ENCODE data around the gene RCAN1. TPM values are rescaled to one million over a fixed set of nuclear protein-coding genes. Genes with fewer than 3 reads are reported as not detected.
"Not testable (repeated sequence)": the region's sequence is repeated elsewhere in the genome, so short reads cannot be mapped to it uniquely, and the experiment has no call there.

The RCAN1 gene
- total RNA-seq, 2 donors from 2014 or later = 20.8 to 29.0 TPM

DNA sequence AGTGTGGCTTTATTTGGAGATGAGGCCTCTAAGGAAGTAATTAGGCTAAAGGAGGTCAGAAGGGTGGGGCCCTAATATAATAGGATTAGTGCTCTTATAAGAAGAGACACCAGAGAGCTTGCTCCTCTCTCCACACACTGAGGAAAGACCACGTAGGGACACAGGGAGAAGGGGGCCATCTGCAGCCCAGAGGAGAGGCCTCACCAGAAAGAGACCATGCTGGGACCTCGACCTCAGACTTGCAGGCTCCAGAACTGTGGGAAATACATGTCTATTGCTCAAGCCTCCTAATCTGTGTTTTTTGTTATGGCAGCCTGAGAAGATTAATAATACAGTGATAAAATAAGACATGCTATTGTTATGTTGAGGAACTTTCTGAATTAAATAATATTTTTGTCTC, 8.3 kb downstream of the RCAN1 start:
- Histone ChIP-seq H3K27ac (no peak overlapping the region), H3K9me3 (no peaks in the 10 kb centered on the region), H3K4me1 (peaks cover 6% of the 10 kb centered on the region), H3K27me3 (no peaks in the 10 kb centered on the region), H3K4me3 (no peak overlapping the region), H3K36me3 (replicated peaks in 1 of 2; ENCODE audit: insufficient read depth in 1 of 2, low read depth in 2 of 2) (no peaks in the 10 kb centered on the region)
- no peak for DNase-seq
- 42 to 47% methylated on average over 2 of the region's 2 CpGs for WGBS, 2 donors
- intact Hi-C loops (cut with DNase I) = no loop called here
- no peak for ATAC-seq
- TF ChIP-seq, protein P1, sequence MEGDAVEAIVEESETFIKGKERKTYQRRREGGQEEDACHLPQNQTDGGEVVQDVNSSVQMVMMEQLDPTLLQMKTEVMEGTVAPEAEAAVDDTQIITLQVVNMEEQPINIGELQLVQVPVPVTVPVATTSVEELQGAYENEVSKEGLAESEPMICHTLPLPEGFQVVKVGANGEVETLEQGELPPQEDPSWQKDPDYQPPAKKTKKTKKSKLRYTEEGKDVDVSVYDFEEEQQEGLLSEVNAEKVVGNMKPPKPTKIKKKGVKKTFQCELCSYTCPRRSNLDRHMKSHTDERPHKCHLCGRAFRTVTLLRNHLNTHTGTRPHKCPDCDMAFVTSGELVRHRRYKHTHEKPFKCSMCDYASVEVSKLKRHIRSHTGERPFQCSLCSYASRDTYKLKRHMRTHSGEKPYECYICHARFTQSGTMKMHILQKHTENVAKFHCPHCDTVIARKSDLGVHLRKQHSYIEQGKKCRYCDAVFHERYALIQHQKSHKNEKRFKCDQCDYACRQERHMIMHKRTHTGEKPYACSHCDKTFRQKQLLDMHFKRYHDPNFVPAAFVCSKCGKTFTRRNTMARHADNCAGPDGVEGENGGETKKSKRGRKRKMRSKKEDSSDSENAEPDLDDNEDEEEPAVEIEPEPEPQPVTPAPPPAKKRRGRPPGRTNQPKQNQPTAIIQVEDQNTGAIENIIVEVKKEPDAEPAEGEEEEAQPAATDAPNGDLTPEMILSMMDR (IDR thresholded peaks at IDR 0.05) = no peak
- TF ChIP-seq POLR2A (IDR thresholded peaks at IDR 0.05) = no peak

DNA sequence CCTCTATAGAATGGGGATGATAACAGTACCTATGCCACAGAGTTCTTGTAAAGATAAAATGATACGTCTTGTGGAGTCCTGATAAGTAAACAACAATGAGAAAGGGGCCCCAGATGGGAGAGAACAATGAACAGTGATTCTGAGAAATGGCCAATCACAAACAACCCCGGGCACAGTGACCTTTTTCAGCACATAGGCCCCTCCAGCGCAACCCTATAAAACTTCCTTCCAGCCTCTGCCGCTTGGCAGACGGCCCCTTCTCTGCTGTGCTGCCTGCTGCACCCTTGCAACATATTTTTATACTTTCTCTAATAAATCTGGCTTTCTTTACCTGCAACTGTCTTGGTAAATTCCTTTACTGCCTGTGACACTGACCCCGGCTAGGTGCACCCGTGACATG, 8.9 kb downstream of the RCAN1 start:
- Histone ChIP-seq H3K36me3 (replicated peaks in 1 of 2; ENCODE audit: insufficient read depth in 1 of 2, low read depth in 2 of 2) (no peaks in the 10 kb centered on the region), H3K9me3 (no peaks in the 10 kb centered on the region), H3K27ac (no peak overlapping the region), H3K4me1 (peaks cover 6% of the 10 kb centered on the region), H3K4me3 (no peak overlapping the region), H3K27me3 (no peaks in the 10 kb centered on the region)
- intact Hi-C loops (cut with DNase I) = no loop called here
- 87 to 88% methylated on average over 7 of the region's 7 CpGs for WGBS, 2 donors
- no peak for TF ChIP-seq POLR2A (IDR thresholded peaks at IDR 0.05)
- TF ChIP-seq, protein P1 (IDR thresholded peaks at IDR 0.05) = no peak
- no peak for DNase-seq
- ATAC-seq = no peak

DNA sequence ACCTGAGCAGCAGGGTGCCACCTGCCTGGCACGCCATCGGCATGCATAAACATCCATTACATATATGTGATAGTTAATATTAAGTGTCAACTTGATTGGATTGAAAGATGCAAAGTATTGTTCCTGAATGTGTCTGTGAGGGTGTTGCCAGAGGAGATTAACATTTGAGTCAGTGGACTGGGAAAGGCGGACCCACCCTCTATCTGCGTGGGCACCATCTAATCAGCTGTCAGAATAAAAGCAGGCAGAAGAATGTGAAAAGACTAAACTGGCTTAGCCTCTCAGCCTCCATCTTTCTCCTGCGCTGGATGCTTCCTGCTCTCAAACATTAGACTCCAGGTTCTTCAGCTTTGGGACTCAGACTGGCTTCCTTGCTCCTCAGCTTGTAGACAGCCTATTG, 10.0 kb downstream of the RCAN1 start:
- H3K9me3 ChIP-seq; intact Hi-C loops (cut with DNase I); DNase-seq; H3K4me3 ChIP-seq; H3K27ac ChIP-seq; H3K4me1 ChIP-seq; H3K36me3 ChIP-seq (replicated peaks in 1 of 2; ENCODE audit: insufficient read depth in 1 of 2, low read depth in 2 of 2); ATAC-seq; H3K27me3 ChIP-seq: not testable (repeated sequence)
- 92 to 94% methylated on average over 5 of the region's 5 CpGs for WGBS, 2 donors

DNA sequence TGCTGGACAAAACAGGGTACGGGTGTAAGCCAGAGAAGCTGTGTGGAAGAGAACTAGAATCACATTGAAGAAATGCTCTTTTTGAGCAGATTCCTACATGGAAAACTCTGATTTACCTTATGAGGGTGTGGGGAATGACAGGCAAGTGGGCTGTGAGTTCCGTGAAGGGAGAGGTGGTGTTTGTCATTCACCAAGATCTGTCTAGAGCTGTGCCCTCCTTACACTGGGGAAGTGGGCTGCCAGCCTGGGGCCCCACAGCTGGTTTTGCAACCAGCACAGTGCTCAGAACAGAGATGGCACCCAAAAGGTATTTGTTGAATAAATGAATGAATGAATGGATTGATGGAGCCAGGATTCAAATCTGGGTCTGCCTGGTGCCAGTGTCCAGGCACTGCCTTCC, 10.4 kb downstream of the RCAN1 start:
- no peak for TF ChIP-seq POLR2A (IDR thresholded peaks at IDR 0.05)
- TF ChIP-seq, protein P1 (IDR thresholded peaks at IDR 0.05) = no peak
- intact Hi-C loops (cut with DNase I) = no loop called here
- Histone ChIP-seq H3K9me3 (no peaks in the 10 kb centered on the region), H3K36me3 (replicated peaks in 1 of 2; ENCODE audit: insufficient read depth in 1 of 2, low read depth in 2 of 2) (no peaks in the 10 kb centered on the region), H3K4me1 (peaks cover 6% of the 10 kb centered on the region), H3K27ac (no peak overlapping the region), H3K27me3 (no peaks in the 10 kb centered on the region), H3K4me3 (no peak overlapping the region)
- 76 to 94% methylated on average over 2 of the region's 2 CpGs for WGBS, 2 donors
- ATAC-seq (no peak), DNase-seq (no peak)

DNA sequence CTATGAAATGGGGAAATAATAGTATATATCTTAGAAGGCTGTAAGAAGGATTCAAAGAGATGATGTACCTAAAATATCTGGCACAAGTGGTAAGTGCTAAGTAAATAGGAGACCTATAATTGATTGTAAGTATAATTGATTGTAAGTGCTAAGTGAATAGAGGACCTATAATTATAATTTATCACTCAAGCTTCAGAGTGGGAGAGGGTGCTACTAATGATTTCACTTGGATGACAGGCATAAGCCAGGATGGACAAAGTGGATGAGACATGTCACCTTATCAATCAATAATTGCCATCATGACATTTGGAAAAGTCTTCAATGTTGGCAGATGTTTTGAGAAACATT, 11.2 kb downstream of the RCAN1 start:
- TF ChIP-seq POLR2A (IDR thresholded peaks at IDR 0.05) = no peak
- TF ChIP-seq, protein P1 (IDR thresholded peaks at IDR 0.05) = no peak
- Histone ChIP-seq H3K27me3 (no peaks in the 10 kb centered on the region), H3K36me3 (replicated peaks in 1 of 2; ENCODE audit: insufficient read depth in 1 of 2, low read depth in 2 of 2) (no peaks in the 10 kb centered on the region), H3K4me1 (peaks cover 6% of the 10 kb centered on the region), H3K9me3 (no peaks in the 10 kb centered on the region), H3K27ac (no peak overlapping the region), H3K4me3 (no peak overlapping the region)
- ATAC-seq (no peak), DNase-seq (no peak)
- intact Hi-C loops (cut with DNase I) = no loop called here

Data from body of pancreas (tissue), 4 donors.